ENCODE data around the gene ZNF682.
"Not testable (repeated sequence)": the region's sequence is repeated elsewhere in the genome, so short reads cannot be mapped to it uniquely, and the experiment has no call there.

Gene ZNF682

DNA sequence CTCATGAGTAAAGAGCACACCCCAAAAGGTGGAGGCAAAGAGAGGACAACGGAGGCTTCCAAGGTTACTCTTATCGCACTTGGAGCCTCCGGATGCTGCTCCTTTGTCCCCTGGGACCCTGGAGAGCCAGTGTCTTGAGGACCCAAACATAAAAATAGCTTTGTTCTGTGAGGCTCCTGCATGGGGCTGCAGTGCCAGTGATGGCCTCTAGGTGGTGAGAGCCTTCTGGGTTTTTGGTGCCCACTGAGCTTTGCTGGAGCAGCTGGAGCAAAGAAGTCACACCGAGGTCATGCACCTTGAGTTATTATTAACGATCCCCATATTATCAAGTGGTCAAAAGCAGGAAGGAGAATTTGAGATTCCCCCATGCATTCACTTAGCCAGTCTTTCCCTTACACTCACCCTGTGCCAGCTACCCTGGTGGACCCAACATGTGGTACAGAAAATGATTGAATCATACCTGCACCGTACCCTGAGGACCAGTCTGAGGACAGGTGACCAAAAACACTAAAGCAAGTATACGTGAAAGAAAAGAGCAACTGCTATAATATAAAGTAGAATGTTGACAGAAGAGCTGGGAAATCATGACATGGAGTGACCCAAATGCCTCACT, 41.5 kb downstream of the ZNF682 start:
- no peak for DNase-seq (ENCODE audit: low read depth in 2 of 2)

- no peak for DNase-seq (ENCODE audit: low read depth in 2 of 2)
Measured at GRCh38 chr19:19966862-19967261, 72.4 kb downstream of the ZNF682 start.

- DNase-seq (ENCODE audit: low read depth in 2 of 2) = not testable (repeated sequence)
Measured at GRCh38 chr19:19966126-19966525, 73.2 kb downstream of the ZNF682 start.

DNA sequence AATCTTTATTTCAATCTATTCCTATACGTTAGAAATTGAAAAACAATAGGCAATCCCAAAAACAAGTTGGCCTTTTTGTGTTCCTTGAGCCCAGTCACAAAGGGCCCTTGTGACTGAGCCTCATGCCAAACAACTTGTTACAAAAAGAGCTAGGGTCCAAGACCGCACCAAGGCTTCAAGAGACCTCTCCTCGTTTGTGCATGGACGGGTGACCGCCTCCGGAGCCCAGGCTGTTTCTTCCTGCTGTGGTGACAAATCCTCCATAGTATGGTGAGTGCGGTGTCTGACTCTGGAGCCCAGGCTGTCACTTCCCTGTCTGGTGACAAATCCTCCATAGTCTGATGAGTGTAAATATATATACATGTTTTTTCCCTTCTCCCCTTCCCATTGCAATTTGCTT, 74.9 kb downstream of the ZNF682 start:
- DNase-seq (ENCODE audit: low read depth in 2 of 2) = no peak

DNA sequence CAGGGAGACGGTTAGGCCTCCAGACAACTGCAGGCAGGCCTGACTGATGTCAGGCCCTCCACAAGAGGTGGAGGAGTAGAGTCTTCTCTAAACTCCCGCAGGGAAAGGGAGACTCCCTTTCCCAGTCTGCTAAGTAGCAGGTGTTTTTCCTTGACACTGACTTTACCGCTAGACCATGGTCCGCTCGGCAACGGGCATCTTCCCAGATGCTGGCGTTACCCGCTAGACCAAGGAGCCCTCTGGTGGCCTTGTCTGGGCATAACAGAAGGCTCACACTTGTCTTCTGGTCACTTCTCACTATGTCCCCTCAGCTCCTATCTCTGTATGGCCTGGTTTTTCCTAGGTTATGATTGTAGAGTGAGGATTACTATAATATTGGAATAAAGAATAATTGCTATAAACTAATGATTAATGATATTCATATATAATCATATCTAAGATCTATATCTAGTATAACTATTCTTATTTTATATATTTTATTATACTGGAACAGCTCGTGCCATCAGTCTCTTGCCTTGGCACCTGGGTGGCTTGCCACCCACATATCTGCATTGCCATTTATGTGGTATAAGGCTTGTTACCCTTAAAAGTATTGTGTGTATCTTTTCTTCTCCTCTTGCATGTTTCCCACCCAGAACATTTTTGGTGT, 80.0 kb downstream of the ZNF682 start:
- DNase-seq (ENCODE audit: low read depth in 2 of 2) = peak; percentile 30 to 33

GRCh38 chr19:19957766-19958165, 81.5 kb downstream of the ZNF682 start:
- DNase-seq (ENCODE audit: low read depth in 2 of 2) = not testable (repeated sequence)

GRCh38 chr19:19956434-19957075, 82.8 kb downstream of the ZNF682 start:
- DNase-seq (ENCODE audit: low read depth in 2 of 2) = no peak

DNA sequence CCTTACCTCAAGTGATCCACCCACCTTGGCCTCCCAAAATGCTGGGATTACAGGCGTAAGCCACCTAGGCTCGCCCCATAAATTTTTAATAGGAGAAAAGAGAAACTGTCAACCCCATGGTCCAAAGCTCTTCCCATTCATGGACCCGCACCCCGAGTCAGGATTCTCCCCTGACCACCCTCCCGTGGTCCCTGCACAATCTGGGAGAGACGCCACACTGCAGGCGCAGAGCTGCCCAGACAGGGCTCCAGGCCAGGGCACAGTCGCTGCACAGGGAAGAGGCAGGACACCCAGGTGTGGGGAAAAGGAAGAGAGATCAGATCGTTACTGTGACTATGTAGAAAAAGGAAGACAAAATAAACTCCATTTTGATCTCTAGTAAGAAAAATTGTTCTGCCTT, 84.1 kb downstream of the ZNF682 start:
- no peak for DNase-seq (ENCODE audit: low read depth in 2 of 2)
